Hepatocyte (in vitro differentiated cells): ENCODE data around the gene SLTM. TPM values are rescaled to one million over a fixed set of nuclear protein-coding genes. Genes with fewer than 3 reads are reported as not detected.
"Not testable (repeated sequence)": the region's sequence is repeated elsewhere in the genome, so short reads cannot be mapped to it uniquely, and the experiment has no call there.

ENCODE experiments used
- DNase-seq: peaks from one replicate; pipeline ENCODE4 v3.0.0-alpha.2; 2016; ENCODE audit warnings: low spot score
- H2AFZ ChIP-seq: fragments of 200-600 bp; sonication (generic); 2 replicates; pipeline ENCODE4 v1.6.0; 2016; ENCODE audit warnings: antibody characterized with exemption, mild to moderate bottlenecking
- H3K27ac ChIP-seq: fragments of 200-600 bp; sonication (generic); 2 replicates; pipeline ENCODE4 v1.5.1; 2016; ENCODE audit warnings: mild to moderate bottlenecking
- H3K27me3 ChIP-seq: fragments of 200-600 bp; sonication (generic); 2 replicates; pipeline ENCODE4 v1.6.1; 2016
- H3K36me3 ChIP-seq: fragments of 200-600 bp; sonication (generic); replicated peaks from 2 replicates; pipeline ENCODE4 v1.5.1; 2016; ENCODE audit warnings: low read depth; ENCODE audit not compliant: insufficient read depth
- H3K4me1 ChIP-seq: fragments of 200-600 bp; sonication (generic); 2 replicates; pipeline ENCODE4 v1.5.1; 2016; ENCODE audit warnings: mild to moderate bottlenecking, moderate library complexity; ENCODE audit not compliant: insufficient read depth
- H3K4me2 ChIP-seq: fragments of 200-600 bp; sonication (generic); 2 replicates; pipeline ENCODE4 v1.6.0; 2016
- H3K4me3 ChIP-seq: fragments of 200-600 bp; sonication (generic); 2 replicates; pipeline ENCODE4 v1.5.1; 2016; ENCODE audit warnings: mild to moderate bottlenecking
- H3K79me2 ChIP-seq: fragments of 200-600 bp; sonication (generic); 2 replicates; pipeline ENCODE4 v1.6.0; 2017; ENCODE audit warnings: mild to moderate bottlenecking
- H3K9me2 ChIP-seq: fragments of 200-600 bp; sonication (generic); replicated peaks from 2 replicates; pipeline ENCODE4 v1.6.0; 2017; ENCODE audit warnings: mild to moderate bottlenecking; ENCODE audit not compliant: insufficient read depth
- H3K9me3 ChIP-seq: fragments of 200-600 bp; sonication (generic); 2 replicates; pipeline ENCODE4 v1.5.1; 2016; ENCODE audit warnings: low read depth, mild to moderate bottlenecking
- H4K20me1 ChIP-seq: fragments of 200-600 bp; sonication (generic); 2 replicates; pipeline ENCODE4 v1.6.0; 2016; ENCODE audit warnings: mild to moderate bottlenecking; ENCODE audit not compliant: insufficient read depth, poor library complexity, severe bottlenecking
- EZH2 ChIP-seq: fragments of 200-600 bp; sonication (generic); IDR thresholded peaks from 2 replicates; pipeline ENCODE4 v1.6.1; 2016; ENCODE audit warnings: antibody characterized with exemption, mild to moderate bottlenecking, borderline replicate concordance
- EZH2phosphoT487 ChIP-seq: fragments of 200-600 bp; sonication (generic); IDR thresholded peaks from one replicate; pipeline ENCODE4 v1.6.1; 2018; ENCODE audit warnings: antibody characterized with exemption, mild to moderate bottlenecking, low read depth, moderate library complexity; ENCODE audit not compliant: unreplicated experiment, severe bottlenecking
- WGBS: methylation state at CpG from one replicate; pipeline ENCODE4 v1.1.6; 2016; ENCODE audit warnings: low lambda C conversion rate; ENCODE audit errors: missing lambda C conversion rate; 5-methylcytosine and 5-hydroxymethylcytosine counted together
- polyA plus RNA-seq: library from polyadenylated mRNA; unstranded; fragments of >200 nt; fragmentation: Nextera tagmentation; extraction: Ambion mirVana; gene quantifications from 2 replicates; pipeline ENCODE4 v1.2.1, GENCODE V29; 2016
- total RNA-seq: library from RNA; depleted of rRNA; stranded (reverse); fragments of >200 nt; gene quantifications from 2 replicates; pipeline ENCODE4 v1.2.3, GENCODE V29; 2014
- TF ChIP-seq, protein P1 (sequence below): fragments of 200-600 bp; sonication (generic); IDR thresholded peaks from 2 replicates; pipeline ENCODE4 v1.5.1; 2016; ENCODE audit warnings: antibody characterized with exemption, mild to moderate bottlenecking; ENCODE audit not compliant: poor library complexity

The SLTM gene
- total and polyA plus RNA-seq, 2 experiments from 2014 or later: 73.0 to 75.0 TPM

DNA sequence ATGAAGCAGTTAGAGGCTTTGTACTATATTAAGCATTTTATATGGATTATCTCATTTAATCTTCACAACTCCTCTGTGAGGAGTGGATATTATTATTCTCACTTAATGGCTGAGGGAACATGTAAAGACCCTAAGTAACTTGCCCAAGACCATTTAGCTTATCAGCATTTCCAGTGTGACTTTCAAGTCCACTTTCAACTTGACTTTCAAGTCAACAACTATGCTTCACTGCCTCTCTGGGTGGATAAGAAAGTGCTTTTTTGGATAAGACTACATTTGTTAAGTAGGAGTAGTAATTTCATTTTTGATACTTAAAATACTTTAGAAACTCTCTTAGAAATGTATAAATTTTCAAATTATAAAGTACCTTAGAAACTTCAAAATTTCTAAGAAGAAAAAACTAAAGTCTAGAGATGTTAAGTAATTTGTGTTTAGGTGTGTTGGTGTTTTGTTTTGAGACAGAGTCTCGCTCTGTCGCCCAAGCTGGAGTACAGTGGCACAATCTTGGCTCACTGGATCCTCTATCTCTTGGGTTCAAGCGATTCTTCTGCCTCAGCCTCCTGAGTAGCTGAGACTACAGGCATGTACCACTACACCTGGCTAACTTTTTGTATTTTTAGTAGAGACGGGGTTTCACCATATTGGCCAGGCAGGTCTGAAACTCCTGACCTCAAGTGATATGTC is 90.6 kb downstream of the SLTM start:
- Histone ChIP-seq H3K79me2 (no peaks in the 10 kb centered on the region), H3K9me3 (no peaks in the 10 kb centered on the region), H3K9me2 (no peaks in the 10 kb centered on the region), H3K36me3 (no peaks in the 10 kb centered on the region), H3K4me1 (no peaks in the 10 kb centered on the region), H3K4me3 (no peak overlapping the region), H3K27me3 (no peaks in the 10 kb centered on the region), H3K4me2 (no peak overlapping the region), H4K20me1 (no peaks in the 10 kb centered on the region), H2AFZ (no peak overlapping the region), H3K27ac (no peak overlapping the region)
- TF ChIP-seq EZH2: no peak
- TF ChIP-seq, protein P1, sequence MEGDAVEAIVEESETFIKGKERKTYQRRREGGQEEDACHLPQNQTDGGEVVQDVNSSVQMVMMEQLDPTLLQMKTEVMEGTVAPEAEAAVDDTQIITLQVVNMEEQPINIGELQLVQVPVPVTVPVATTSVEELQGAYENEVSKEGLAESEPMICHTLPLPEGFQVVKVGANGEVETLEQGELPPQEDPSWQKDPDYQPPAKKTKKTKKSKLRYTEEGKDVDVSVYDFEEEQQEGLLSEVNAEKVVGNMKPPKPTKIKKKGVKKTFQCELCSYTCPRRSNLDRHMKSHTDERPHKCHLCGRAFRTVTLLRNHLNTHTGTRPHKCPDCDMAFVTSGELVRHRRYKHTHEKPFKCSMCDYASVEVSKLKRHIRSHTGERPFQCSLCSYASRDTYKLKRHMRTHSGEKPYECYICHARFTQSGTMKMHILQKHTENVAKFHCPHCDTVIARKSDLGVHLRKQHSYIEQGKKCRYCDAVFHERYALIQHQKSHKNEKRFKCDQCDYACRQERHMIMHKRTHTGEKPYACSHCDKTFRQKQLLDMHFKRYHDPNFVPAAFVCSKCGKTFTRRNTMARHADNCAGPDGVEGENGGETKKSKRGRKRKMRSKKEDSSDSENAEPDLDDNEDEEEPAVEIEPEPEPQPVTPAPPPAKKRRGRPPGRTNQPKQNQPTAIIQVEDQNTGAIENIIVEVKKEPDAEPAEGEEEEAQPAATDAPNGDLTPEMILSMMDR: no peak
- no peak for TF ChIP-seq EZH2phosphoT487
- no peak for DNase-seq
- 96% methylated on average over 4 of the region's 4 CpGs for WGBS

DNA sequence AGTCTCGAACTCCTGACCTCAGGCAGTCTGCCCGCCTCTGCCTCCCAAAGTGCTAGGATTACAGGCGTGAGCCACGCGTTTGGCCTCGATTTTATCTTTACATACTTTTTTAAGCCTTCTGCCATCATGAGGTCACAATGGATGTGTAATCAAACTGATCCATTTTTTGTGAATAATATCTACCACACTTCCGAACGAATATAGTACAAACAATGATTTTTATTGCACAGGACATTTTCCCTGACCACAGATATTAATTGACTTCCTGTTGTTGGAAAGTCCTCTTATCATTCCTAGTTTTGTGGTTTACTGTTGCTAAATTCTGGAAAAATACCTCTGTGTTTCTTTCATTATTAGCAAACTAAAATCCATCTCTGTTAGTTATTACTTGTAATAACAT is 93.4 kb downstream of the SLTM start:
- WGBS: 88% methylated on average over 8 of the region's 8 CpGs
- no peak for DNase-seq
- Histone ChIP-seq H4K20me1 (no peaks in the 10 kb centered on the region), H3K27me3 (no peaks in the 10 kb centered on the region), H2AFZ (no peak overlapping the region), H3K36me3 (no peaks in the 10 kb centered on the region), H3K79me2 (no peaks in the 10 kb centered on the region), H3K4me3 (no peak overlapping the region), H3K4me1 (no peaks in the 10 kb centered on the region), H3K9me2 (no peaks in the 10 kb centered on the region), H3K9me3 (no peaks in the 10 kb centered on the region), H3K27ac (no peak overlapping the region), H3K4me2 (no peak overlapping the region)
- TF ChIP-seq EZH2: no peak
- no peak for TF ChIP-seq EZH2phosphoT487
- TF ChIP-seq, protein P1: no peak

- H4K20me1 ChIP-seq: no peaks in the 10 kb centered on the region
- H3K9me3 ChIP-seq: no peaks in the 10 kb centered on the region
- H3K4me2 ChIP-seq: no peak overlapping the region
- no peaks in the 10 kb centered on the region for H3K27me3 ChIP-seq
- TF ChIP-seq EZH2phosphoT487 (no peak), EZH2 (no peak)
- TF ChIP-seq, protein P1: peak; percentile 25
- no peak overlapping the region for H3K27ac ChIP-seq
- no peaks in the 10 kb centered on the region for H3K79me2 ChIP-seq
- no peak for DNase-seq
- H3K36me3 ChIP-seq: no peaks in the 10 kb centered on the region
- H3K4me3 ChIP-seq: no peak overlapping the region
- no peak overlapping the region for H2AFZ ChIP-seq
- no peaks in the 10 kb centered on the region for H3K4me1 ChIP-seq
- H3K9me2 ChIP-seq: no peaks in the 10 kb centered on the region
- 88% methylated on average over 1 of the region's 1 CpG for WGBS
Measured at GRCh38 chr15:58839485-58839884, 94.0 kb downstream of the SLTM start.

GRCh38 chr15:58833681-58834426 is 99.6 kb downstream of the SLTM start:
- not testable (repeated sequence) for H3K36me3 ChIP-seq, H3K79me2 ChIP-seq, H4K20me1 ChIP-seq, H3K4me1 ChIP-seq, H2AFZ ChIP-seq, H3K9me2 ChIP-seq, H3K4me3 ChIP-seq, H3K9me3 ChIP-seq, H3K27me3 ChIP-seq
- Histone ChIP-seq H3K27ac (peak overlapping the region; percentile 17), H3K4me2 (peak overlapping the region; percentile 64)
- WGBS: 12% methylated on average over 9 of the region's 9 CpGs
- peak; percentile 4 for DNase-seq
